H9 (cell line): ENCODE results near the gene VRK1. TPM values are rescaled to one million over a fixed set of nuclear protein-coding genes. Genes with fewer than 3 reads are reported as not detected.

Source experiments
- DNase-seq: peaks from one replicate; pipeline ENCODE4 v3.0.0-alpha.2; 2017
- H2AFZ ChIP-seq: one replicate; pipeline ENCODE4 v1.6.1; 2013; ENCODE audit warnings: mild to moderate bottlenecking, low read length, control low read depth, moderate library complexity
- H2AK5ac ChIP-seq: 2 replicates; pipeline ENCODE4 v1.6.1; 2013; ENCODE audit warnings: low read length, control low read depth, mixed read lengths; ENCODE audit not compliant: insufficient read length
- H2BK120ac ChIP-seq: one replicate; pipeline ENCODE4 v1.6.1; 2013; ENCODE audit warnings: low read depth, mild to moderate bottlenecking, low read length, control low read depth, inconsistent platforms; ENCODE audit not compliant: poor library complexity, severe bottlenecking
- H2BK12ac ChIP-seq: 2 replicates; pipeline ENCODE4 v1.6.1; 2013; ENCODE audit warnings: low read length, control low read depth, mixed read lengths, low read depth; ENCODE audit not compliant: insufficient read length
- H2BK15ac ChIP-seq: 2 replicates; pipeline ENCODE4 v1.6.1; 2013; ENCODE audit warnings: low read depth, low read length, control low read depth
- H2BK20ac ChIP-seq: one replicate; pipeline ENCODE4 v1.6.1; 2013; ENCODE audit warnings: low read depth, mild to moderate bottlenecking, low read length, control low read depth, inconsistent platforms; ENCODE audit not compliant: poor library complexity, severe bottlenecking
- H2BK5ac ChIP-seq: 2 replicates; pipeline ENCODE4 v1.6.1; 2013; ENCODE audit warnings: low read length, control low read depth, mixed read lengths; ENCODE audit not compliant: insufficient read length
- H3K14ac ChIP-seq: 2 replicates; pipeline ENCODE4 v1.6.1; 2013; ENCODE audit warnings: low read length, control low read depth; ENCODE audit not compliant: insufficient read depth
- H3K18ac ChIP-seq: 2 replicates; pipeline ENCODE4 v1.6.1; 2013; ENCODE audit warnings: low read depth, mild to moderate bottlenecking, mixed read lengths, low read length, control low read depth; ENCODE audit not compliant: insufficient read length
- H3K23ac ChIP-seq: 2 replicates; pipeline ENCODE4 v1.6.1; 2013; ENCODE audit warnings: low read length, control low read depth, mixed read lengths, low read depth; ENCODE audit not compliant: insufficient read length
- H3K23me2 ChIP-seq: 2 replicates; pipeline ENCODE4 v1.6.1; 2013; ENCODE audit warnings: low read depth, mild to moderate bottlenecking, mixed read lengths, low read length, control low read depth; ENCODE audit not compliant: insufficient read length, poor library complexity, severe bottlenecking
- H3K27ac ChIP-seq: 2 replicates; pipeline ENCODE4 v1.5.1; 2013; ENCODE audit warnings: low read length, control low read depth, mixed read lengths, low read depth; ENCODE audit not compliant: insufficient read length
- H3K27me3 ChIP-seq: 2 replicates; pipeline ENCODE4 v1.6.1; 2013; ENCODE audit warnings: low read length, control low read depth, inconsistent platforms; ENCODE audit not compliant: insufficient read depth
- H3K4ac ChIP-seq: 2 replicates; pipeline ENCODE4 v1.6.1; 2013; ENCODE audit warnings: low read depth, mild to moderate bottlenecking, control low read depth, inconsistent platforms, low read length, moderate library complexity
- H3K4me1 ChIP-seq: 2 replicates; pipeline ENCODE4 v1.6.1; 2013; ENCODE audit warnings: low read length, control low read depth, inconsistent platforms; ENCODE audit not compliant: insufficient read depth
- H3K4me2 ChIP-seq: 2 replicates; pipeline ENCODE4 v1.6.1; 2013; ENCODE audit warnings: low read length, control low read depth, mixed read lengths; ENCODE audit not compliant: insufficient read length, insufficient read depth
- H3K56ac ChIP-seq: 2 replicates; pipeline ENCODE4 v1.6.1; 2013; ENCODE audit warnings: low read depth, mild to moderate bottlenecking, mixed read lengths, low read length, control low read depth; ENCODE audit not compliant: insufficient read length
- H3K79me1 ChIP-seq: 2 replicates; pipeline ENCODE4 v1.6.1; 2013; ENCODE audit warnings: low read depth, mild to moderate bottlenecking, moderate library complexity, low read length, control low read depth, inconsistent platforms; ENCODE audit not compliant: insufficient read depth, poor library complexity, severe bottlenecking
- H3K79me2 ChIP-seq: 2 replicates; pipeline ENCODE4 v1.6.1; 2013; ENCODE audit warnings: low read length, control low read depth, inconsistent platforms; ENCODE audit not compliant: insufficient read depth
- H3K9ac ChIP-seq: 2 replicates; pipeline ENCODE4 v1.6.1; 2013; ENCODE audit warnings: low read length, control low read depth, mixed read lengths; ENCODE audit not compliant: insufficient read length; ENCODE audit errors: extremely low read depth
- H3K9me3 ChIP-seq: one replicate; pipeline ENCODE4 v1.6.1; 2013; ENCODE audit warnings: low read depth, low read length, inconsistent platforms; ENCODE audit not compliant: control insufficient read depth
- H3T11ph ChIP-seq: one replicate; pipeline ENCODE4 v1.6.1; 2013; ENCODE audit warnings: mild to moderate bottlenecking, low read length, control low read depth, inconsistent platforms
- H4K20me1 ChIP-seq: one replicate; pipeline ENCODE4 v1.6.1; 2013; ENCODE audit not compliant: control insufficient read depth, insufficient read length, insufficient read depth
- H4K5ac ChIP-seq: 2 replicates; pipeline ENCODE4 v1.6.1; 2013; ENCODE audit warnings: low read depth, mild to moderate bottlenecking, mixed read lengths, low read length, control low read depth; ENCODE audit not compliant: insufficient read length
- H4K8ac ChIP-seq: replicated peaks from 2 replicates; pipeline ENCODE4 v1.6.1; 2013; ENCODE audit warnings: low read length, control low read depth, mixed read lengths, low read depth; ENCODE audit not compliant: insufficient read length
- H4K91ac ChIP-seq: 2 replicates; pipeline ENCODE4 v1.6.1; 2013; ENCODE audit warnings: low read depth, mild to moderate bottlenecking, moderate library complexity, mixed read lengths, low read length, control low read depth; ENCODE audit not compliant: insufficient read length
- H3K27ac Mint-ChIP-seq, 3 experiments: 2 replicates in 2 of 3; 3 replicates in 1 of 3; pipeline ENCODE4 v1.8.0; 2020 to 2021; ENCODE audit warnings: mixed read lengths in 3 of 3, mild to moderate bottlenecking in 1 of 3, moderate library complexity in 1 of 3
- H3K27me3 Mint-ChIP-seq: 2 replicates; pipeline ENCODE4 v1.8.0; 2021; ENCODE audit warnings: low read depth, mild to moderate bottlenecking, moderate library complexity, mixed read lengths
- H3K36me3 Mint-ChIP-seq, 3 experiments: 2 replicates in 2 of 3; 3 replicates in 1 of 3; pipeline ENCODE4 v1.8.0; 2020 to 2021; ENCODE audit warnings: low read depth in 3 of 3, mixed read lengths in 3 of 3; ENCODE audit not compliant: insufficient read depth in 1 of 3
- H3K4me1 Mint-ChIP-seq, 2 experiments: 2 replicates each; pipeline ENCODE4 v1.8.0; 2020; ENCODE audit warnings: mixed read lengths in 2 of 2
- H3K4me3 Mint-ChIP-seq, 2 experiments: 2 replicates in 1 of 2; 3 replicates in 1 of 2; pipeline ENCODE4 v1.8.0; 2020 to 2021; ENCODE audit warnings: mild to moderate bottlenecking in 2 of 2, mixed read lengths in 2 of 2, moderate library complexity in 1 of 2
- H3K9me3 Mint-ChIP-seq, 2 experiments: 2 replicates in 1 of 2; 3 replicates in 1 of 2; pipeline ENCODE4 v1.8.0; 2020; ENCODE audit warnings: mild to moderate bottlenecking in 2 of 2, mixed read lengths in 2 of 2, moderate library complexity in 1 of 2
- WGBS: extraction: QIAGEN DNeasy Blood & Tissue Kit; methylation state at CpG from one replicate; pipeline ENCODE4 v1.1.7; 2013; ENCODE audit warnings: missing lambda C conversion rate, low lambda C conversion rate, mixed read lengths; ENCODE audit not compliant: insufficient read length; ENCODE audit errors: extremely low coverage; 5-methylcytosine and 5-hydroxymethylcytosine counted together
- total RNA-seq: library from RNA; stranded (reverse); gene quantifications from 2 replicates; pipeline ENCODE4 v1.2.1, GENCODE V29; 2021
- TF ChIP-seq, protein P1 (sequence below): fragments of 200-600 bp; sonication (generic); conservative IDR thresholded peaks from 3 replicates; pipeline ENCODE4 v1.8.0; 2021; ENCODE audit warnings: antibody characterized with exemption, mild to moderate bottlenecking

Gene VRK1
- total RNA-seq, 1 experiment from 2014 or later, result 55.7 TPM

DNA sequence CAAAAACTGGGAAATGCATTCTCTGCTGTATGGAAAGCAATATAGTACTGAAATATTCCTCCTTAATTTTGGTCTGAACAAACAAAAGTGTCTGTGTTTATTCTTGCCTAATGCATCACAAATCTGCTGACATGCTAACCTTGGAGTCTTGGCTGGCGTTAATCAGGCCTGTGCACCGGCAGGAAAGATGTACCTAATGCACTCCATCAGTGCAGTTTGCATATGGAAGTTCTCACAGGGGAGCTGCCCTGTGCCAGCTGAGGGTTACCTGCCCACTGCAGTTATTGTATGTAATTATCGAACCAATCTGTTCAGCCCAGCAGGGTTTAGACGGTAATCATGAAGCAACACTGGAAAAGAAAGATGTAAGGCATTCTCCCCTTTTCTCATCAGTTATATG, 76.9 kb downstream of the VRK1 start:
- H3K23ac ChIP-seq, result no peak overlapping the region
- peaks cover 0 to 19% (median 8%) of the 10 kb centered on the region in 3 experiments; a peak in 5 of 7 replicates for H3K36me3 Mint-ChIP-seq
- no peak overlapping the region for H2BK20ac ChIP-seq
- peak overlapping the region in 1 of 3 experiments; percentile 9; a peak in 1 of 7 replicates for H3K27ac Mint-ChIP-seq
- H2AK5ac ChIP-seq, result no peak overlapping the region
- H3K4ac ChIP-seq, result no peak overlapping the region
- no peaks in the 10 kb centered on the region for H3K79me2 ChIP-seq
- no CpG with 5 or more reads among the region's 4 CpGs for WGBS
- no peak overlapping the region for H2BK15ac ChIP-seq
- H4K5ac ChIP-seq, result no peak overlapping the region
- no peaks in the 10 kb centered on the region for H3K79me1 ChIP-seq
- no peaks in the 10 kb centered on the region for H3K27me3 ChIP-seq
- H2BK5ac ChIP-seq, result no peak overlapping the region
- H3K56ac ChIP-seq, result no peak overlapping the region
- H2BK12ac ChIP-seq, result no peak overlapping the region
- no peak for DNase-seq
- TF ChIP-seq, protein P1, sequence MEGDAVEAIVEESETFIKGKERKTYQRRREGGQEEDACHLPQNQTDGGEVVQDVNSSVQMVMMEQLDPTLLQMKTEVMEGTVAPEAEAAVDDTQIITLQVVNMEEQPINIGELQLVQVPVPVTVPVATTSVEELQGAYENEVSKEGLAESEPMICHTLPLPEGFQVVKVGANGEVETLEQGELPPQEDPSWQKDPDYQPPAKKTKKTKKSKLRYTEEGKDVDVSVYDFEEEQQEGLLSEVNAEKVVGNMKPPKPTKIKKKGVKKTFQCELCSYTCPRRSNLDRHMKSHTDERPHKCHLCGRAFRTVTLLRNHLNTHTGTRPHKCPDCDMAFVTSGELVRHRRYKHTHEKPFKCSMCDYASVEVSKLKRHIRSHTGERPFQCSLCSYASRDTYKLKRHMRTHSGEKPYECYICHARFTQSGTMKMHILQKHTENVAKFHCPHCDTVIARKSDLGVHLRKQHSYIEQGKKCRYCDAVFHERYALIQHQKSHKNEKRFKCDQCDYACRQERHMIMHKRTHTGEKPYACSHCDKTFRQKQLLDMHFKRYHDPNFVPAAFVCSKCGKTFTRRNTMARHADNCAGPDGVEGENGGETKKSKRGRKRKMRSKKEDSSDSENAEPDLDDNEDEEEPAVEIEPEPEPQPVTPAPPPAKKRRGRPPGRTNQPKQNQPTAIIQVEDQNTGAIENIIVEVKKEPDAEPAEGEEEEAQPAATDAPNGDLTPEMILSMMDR, result no peak
- H3K14ac ChIP-seq, result no peak overlapping the region
- no peak overlapping the region for H3K4me2 ChIP-seq
- H3T11ph ChIP-seq, result no peak overlapping the region
- no peaks in the 10 kb centered on the region for H4K20me1 ChIP-seq
- no peak overlapping the region for H3K9ac ChIP-seq
- no peaks in the 10 kb centered on the region for H3K27me3 Mint-ChIP-seq
- H3K4me1 Mint-ChIP-seq, result no peaks in the 10 kb centered on the region
- no peak overlapping the region for H3K18ac ChIP-seq
- H3K4me1 ChIP-seq, result no peaks in the 10 kb centered on the region
- no peak overlapping the region for H2AFZ ChIP-seq
- H3K27ac ChIP-seq, result no peak overlapping the region
- no peaks in the 10 kb centered on the region for H3K9me3 Mint-ChIP-seq
- no peak overlapping the region for H3K4me3 Mint-ChIP-seq
- H3K9me3 ChIP-seq, result no peaks in the 10 kb centered on the region
- no peaks in the 10 kb centered on the region for H3K23me2 ChIP-seq
- H4K91ac ChIP-seq, result no peak overlapping the region
- H4K8ac ChIP-seq, result no peak overlapping the region
- H2BK120ac ChIP-seq, result no peak overlapping the region
